Mesothelial cell of epicardium (in vitro differentiated cells): Measurements from ENCODE around the gene LRRTM1. TPM values are rescaled to one million over a fixed set of nuclear protein-coding genes. Genes with fewer than 3 reads are reported as not detected.

Experiments used
- DNase-seq, 2 experiments: peaks; one replicate each; pipeline ENCODE4 v3.0.0; 2021; ENCODE audit warnings: low spot score in 2 of 2; ENCODE audit not compliant: unreplicated experiment in 2 of 2
- H3K27ac Mint-ChIP-seq: 2 replicates; pipeline ENCODE4 v1.8.0; 2021; ENCODE audit warnings: mixed read lengths
- H3K27me3 Mint-ChIP-seq: 2 replicates; pipeline ENCODE4 v1.8.0; 2021; ENCODE audit warnings: low read depth, mixed read lengths
- H3K36me3 Mint-ChIP-seq: 2 replicates; pipeline ENCODE4 v1.8.0; 2021; ENCODE audit warnings: mixed read lengths
- H3K4me1 Mint-ChIP-seq: 2 replicates; pipeline ENCODE4 v1.8.0; 2021; ENCODE audit warnings: mixed read lengths
- H3K4me3 Mint-ChIP-seq: 2 replicates; pipeline ENCODE4 v1.8.0; 2021; ENCODE audit warnings: mild to moderate bottlenecking, moderate library complexity, mixed read lengths
- H3K9me3 Mint-ChIP-seq: 2 replicates; pipeline ENCODE4 v1.8.0; 2021; ENCODE audit warnings: mixed read lengths
- total RNA-seq: library from RNA; stranded (reverse); gene quantifications from 3 replicates; pipeline ENCODE4 v1.2.1, GENCODE V29; 2021
- TF ChIP-seq, protein P1 (sequence below): fragments of 200-600 bp; sonication (generic); IDR thresholded peaks from one replicate; pipeline ENCODE4 v1.5.0; 2021; ENCODE audit warnings: antibody characterized with exemption; ENCODE audit not compliant: unreplicated experiment

LRRTM1 gene
- total RNA-seq, 1 donor from 2014 or later = 23.7 TPM

DNA sequence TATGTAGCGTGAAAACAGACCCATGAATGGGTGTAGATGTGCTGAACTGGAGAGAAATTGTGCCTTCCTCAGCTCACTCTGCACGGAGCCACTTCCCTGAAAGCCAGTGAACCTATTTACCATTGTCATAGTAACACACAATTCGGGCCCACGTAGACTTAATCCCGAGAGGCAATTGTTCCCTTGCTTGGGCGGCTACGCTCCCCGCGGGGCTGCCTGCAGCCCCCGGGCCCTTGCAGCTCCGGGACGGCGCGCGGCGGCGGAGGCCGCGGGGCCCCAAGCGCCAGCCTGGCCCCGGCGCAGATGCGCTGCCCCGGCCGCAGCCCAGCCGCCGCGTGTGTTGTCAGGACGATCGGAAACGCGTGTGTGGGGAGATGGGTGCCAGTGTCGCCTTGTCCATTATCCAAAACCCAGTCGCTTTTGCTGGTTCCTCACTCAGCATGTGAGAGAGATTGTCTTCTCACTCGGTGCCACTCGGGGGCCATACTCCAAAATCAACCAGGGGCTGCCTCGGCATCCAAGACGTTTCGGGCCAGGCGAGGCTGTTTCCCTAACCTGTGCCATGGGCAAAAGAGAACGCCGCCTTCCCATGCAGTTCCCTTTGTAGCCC, 17.9 kb upstream of the LRRTM1 start:
- Mint-ChIP-seq H3K9me3 (no peaks in the 10 kb centered on the region), H3K4me3 (peak overlapping the region; percentile 18), H3K27me3 (peaks cover 8% of the 10 kb centered on the region), H3K27ac (peak overlapping the region; percentile 15), H3K36me3 (no peaks in the 10 kb centered on the region), H3K4me1 (peaks cover 31% of the 10 kb centered on the region)
- TF ChIP-seq, protein P1, sequence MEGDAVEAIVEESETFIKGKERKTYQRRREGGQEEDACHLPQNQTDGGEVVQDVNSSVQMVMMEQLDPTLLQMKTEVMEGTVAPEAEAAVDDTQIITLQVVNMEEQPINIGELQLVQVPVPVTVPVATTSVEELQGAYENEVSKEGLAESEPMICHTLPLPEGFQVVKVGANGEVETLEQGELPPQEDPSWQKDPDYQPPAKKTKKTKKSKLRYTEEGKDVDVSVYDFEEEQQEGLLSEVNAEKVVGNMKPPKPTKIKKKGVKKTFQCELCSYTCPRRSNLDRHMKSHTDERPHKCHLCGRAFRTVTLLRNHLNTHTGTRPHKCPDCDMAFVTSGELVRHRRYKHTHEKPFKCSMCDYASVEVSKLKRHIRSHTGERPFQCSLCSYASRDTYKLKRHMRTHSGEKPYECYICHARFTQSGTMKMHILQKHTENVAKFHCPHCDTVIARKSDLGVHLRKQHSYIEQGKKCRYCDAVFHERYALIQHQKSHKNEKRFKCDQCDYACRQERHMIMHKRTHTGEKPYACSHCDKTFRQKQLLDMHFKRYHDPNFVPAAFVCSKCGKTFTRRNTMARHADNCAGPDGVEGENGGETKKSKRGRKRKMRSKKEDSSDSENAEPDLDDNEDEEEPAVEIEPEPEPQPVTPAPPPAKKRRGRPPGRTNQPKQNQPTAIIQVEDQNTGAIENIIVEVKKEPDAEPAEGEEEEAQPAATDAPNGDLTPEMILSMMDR = no peak
- no peak for DNase-seq

DNA sequence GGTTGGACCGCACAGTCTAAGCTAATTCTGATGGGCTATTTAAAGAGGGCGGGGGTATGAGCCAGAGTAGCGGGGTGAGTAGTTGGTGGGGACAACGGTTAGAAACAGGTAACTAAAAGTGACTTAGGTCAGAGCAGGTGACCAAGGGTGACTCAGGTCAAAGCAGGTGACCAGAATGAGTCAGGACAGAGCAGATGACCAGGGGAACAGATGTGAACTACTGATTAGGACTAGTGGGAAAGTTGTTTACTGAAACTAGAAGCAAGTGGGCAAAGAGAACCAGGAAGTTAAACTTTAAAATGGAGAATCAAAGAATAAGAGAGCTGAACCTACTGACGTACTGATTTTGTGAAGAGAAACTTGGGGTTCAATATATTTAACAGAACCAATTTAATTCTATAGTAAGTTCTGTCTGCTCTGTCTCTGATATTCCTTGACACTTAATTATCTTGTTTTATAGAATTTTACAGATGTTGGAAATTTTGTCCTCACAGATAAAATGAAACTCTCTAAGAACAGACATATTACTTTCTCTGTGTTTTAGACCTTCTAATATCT, 7.8 kb upstream of the LRRTM1 start:
- no peak for DNase-seq
- peaks cover 30% of the 10 kb centered on the region for H3K27me3 Mint-ChIP-seq
- TF ChIP-seq, protein P1 = no peak
- H3K4me3 Mint-ChIP-seq = no peak overlapping the region
- H3K9me3 Mint-ChIP-seq = no peaks in the 10 kb centered on the region
- no peaks in the 10 kb centered on the region for H3K36me3 Mint-ChIP-seq
- H3K27ac Mint-ChIP-seq = peak overlapping the region; percentile 89
- peaks cover 20% of the 10 kb centered on the region for H3K4me1 Mint-ChIP-seq

DNA sequence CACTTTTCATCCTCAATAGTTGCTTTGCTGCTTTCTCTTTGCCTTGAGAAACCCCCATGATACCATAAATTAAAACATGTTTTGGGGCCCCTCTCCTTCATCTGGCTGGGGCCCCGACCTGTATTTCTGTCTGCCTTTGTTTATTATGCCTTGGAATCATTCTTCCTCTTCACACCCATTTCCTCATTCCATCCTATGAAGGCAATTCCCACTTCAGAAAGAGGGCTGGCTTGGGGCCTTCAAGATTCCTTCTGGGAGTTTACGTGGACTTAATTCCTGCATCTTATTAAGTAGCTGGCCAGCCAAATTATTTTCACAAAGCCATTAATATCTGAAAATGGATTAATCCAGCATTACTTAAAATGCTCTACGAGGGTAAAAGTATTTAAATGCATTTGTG, 6.8 kb upstream of the LRRTM1 start:
- Mint-ChIP-seq H3K27ac (peak overlapping the region; percentile 89), H3K4me1 (peaks cover 21% of the 10 kb centered on the region), H3K36me3 (no peaks in the 10 kb centered on the region), H3K27me3 (peaks cover 32% of the 10 kb centered on the region), H3K9me3 (no peaks in the 10 kb centered on the region), H3K4me3 (no peak overlapping the region)
- TF ChIP-seq, protein P1 = no peak
- DNase-seq = no peak

DNA sequence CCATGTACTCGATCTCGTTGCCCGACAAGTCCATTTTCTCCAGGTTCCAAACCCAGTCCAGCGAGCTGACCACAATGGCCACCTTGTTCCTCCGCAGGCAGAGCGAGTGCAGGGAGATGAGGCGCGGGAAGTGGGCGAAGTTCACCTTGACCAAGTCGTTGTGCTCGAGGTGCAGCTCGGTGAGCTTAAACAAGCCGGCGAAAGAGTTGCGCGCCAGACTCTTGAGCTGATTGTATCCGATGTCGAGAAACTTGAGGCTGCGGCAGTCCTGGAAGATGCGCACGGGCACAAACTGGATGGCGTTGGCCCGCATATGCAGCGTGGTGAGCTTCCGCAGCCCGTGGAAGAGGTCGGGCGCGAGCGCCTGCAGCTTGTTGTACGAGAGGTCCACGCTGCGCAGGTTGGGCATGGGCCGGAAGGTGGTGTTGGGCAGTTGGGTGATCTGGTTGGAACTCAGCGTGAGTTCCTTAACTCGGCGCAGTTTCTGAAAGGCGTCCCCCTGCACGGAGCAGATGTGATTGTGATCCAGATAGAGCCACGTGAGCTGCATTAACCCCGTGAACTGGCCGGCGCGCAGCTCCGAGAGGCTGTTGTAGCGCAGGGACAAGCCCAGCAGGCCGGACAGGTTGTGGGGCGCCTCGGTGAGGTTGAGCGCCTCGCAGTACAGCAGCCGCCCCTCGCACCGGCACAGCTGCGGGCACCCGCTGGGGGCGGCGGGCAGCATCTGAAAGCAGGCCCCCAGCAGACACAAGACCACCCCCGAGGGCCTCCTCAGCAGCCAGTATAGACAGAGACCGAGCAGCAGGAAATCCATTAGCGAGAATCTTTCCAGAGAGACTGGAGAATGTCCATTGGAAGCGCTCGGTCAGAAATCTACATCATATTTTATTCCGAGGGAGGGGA, 1.3 kb downstream of the LRRTM1 start:
- Mint-ChIP-seq H3K27ac (peak overlapping the region; percentile 54), H3K9me3 (no peaks in the 10 kb centered on the region)

DNA sequence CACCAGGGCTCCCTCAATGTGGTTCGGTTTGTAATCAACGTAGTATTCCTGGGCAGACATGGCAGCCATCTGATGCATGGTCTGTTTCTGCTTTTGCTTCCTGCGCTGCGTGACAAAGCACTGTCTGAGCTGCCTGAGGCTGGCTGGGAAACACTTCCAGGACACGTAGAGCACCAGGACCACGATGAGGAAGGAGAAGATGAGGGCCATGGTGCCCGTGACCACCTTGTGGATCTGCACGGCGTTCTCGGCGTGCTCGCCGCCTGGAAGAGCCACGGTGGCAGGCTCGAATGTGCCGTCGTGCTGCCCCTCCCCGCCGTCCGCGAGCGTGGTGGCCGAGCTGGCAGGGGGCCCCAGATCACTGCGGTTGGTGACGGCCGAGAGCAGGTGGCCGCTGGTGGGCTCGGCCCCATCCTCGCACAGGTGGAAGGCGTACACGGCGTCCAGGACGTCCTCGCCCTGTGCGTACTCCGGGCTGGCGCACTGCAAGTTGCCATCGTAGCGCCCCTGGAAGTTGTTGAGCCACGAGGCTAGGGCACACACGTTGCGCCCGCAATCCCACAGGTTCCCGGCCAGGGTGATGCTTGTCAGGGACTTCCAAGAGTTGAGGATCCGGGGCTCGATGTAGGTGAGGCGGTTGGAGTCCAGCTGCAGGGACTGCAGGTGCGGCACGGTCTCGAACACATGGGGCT, 2.1 kb downstream of the LRRTM1 start:
- no peak overlapping the region for H3K27ac Mint-ChIP-seq
- peak in 1 of 2 experiments; percentile 39 for DNase-seq
- peak overlapping the region; percentile 83 for H3K4me3 Mint-ChIP-seq
- H3K36me3 Mint-ChIP-seq = no peaks in the 10 kb centered on the region
- H3K4me1 Mint-ChIP-seq = peaks cover 49% of the 10 kb centered on the region
- TF ChIP-seq, protein P1 = no peak
- no peaks in the 10 kb centered on the region for H3K9me3 Mint-ChIP-seq
- H3K27me3 Mint-ChIP-seq = peaks cover 92% of the 10 kb centered on the region

More for the DNA sequence above, 1.3 kb downstream of the LRRTM1 start:
- peaks cover 49% of the 10 kb centered on the region for H3K4me1 Mint-ChIP-seq
- TF ChIP-seq, protein P1 = no peak
- no peaks in the 10 kb centered on the region for H3K36me3 Mint-ChIP-seq
- H3K27me3 Mint-ChIP-seq = peaks cover 94% of the 10 kb centered on the region
- DNase-seq = peak in 1 of 2 experiments; percentile 45
- H3K4me3 Mint-ChIP-seq = peak overlapping the region; percentile 83
